Measurements from ENCODE around the gene CATSPERD. TPM values are rescaled to one million over a fixed set of nuclear protein-coding genes. Genes with fewer than 3 reads are reported as not detected.
A peak's percentile ranks its signal among the peaks of the same experiment; 100 is the strongest.

Gene CATSPERD
- total RNA-seq, 2 experiments from 2014 or later: not detected

GRCh38 chr19:5786593-5787408, 66.4 kb downstream of the CATSPERD start:
- no peak for TF ChIP-seq CTCF (IDR thresholded peaks at IDR 0.05)
- peaks cover 60% of the 10 kb centered on the region for H3K36me3 ChIP-seq (ENCODE audit: insufficient read depth, low read length)
- intact Hi-C loops (cut with DNase I, micrococcal nuclease): no loop called here
- H3K4me3 ChIP-seq (ENCODE audit: low read length): no peak overlapping the region
- Mint-ChIP-seq H3K36me3 (ENCODE audit: low read depth) (peaks cover 50% of the 10 kb centered on the region), H3K4me3 (no peak overlapping the region), H3K27ac (no peak overlapping the region), H3K27me3 (no peaks in the 10 kb centered on the region), H3K9me3 (no peaks in the 10 kb centered on the region), H3K4me1 (ENCODE audit: low read depth) (peaks cover 15% of the 10 kb centered on the region)
- CTCF ChIA-PET: interaction anchor here (1.7 kb wide), 1 partner anchor 17 kb away, joined by 6 read pairs; no protein-coding TSS in a partner anchor
- H3K27ac ChIP-seq (ENCODE audit: low read depth in 1 of 2, low read length in 2 of 2): no peak overlapping the region
- DNase-seq: peak in 1 of 14 experiments; percentile 29
- POLR2A ChIA-PET: no interaction called here
- H3K9me3 ChIP-seq (ENCODE audit: control insufficient read depth in 1 of 2, insufficient read depth in 1 of 2, low read length in 2 of 2): peaks cover 0 to 2% of the 10 kb centered on the region in 2 experiments
- ATAC-seq (ENCODE audit: poor library complexity): no peak
- H3K4me1 ChIP-seq (ENCODE audit: insufficient read depth, low read length): peaks cover 22% of the 10 kb centered on the region
- H3K27me3 ChIP-seq (ENCODE audit: control insufficient read depth in 1 of 2, insufficient read depth in 2 of 2, low read length in 2 of 2): no peaks in the 10 kb centered on the region

- Histone ChIP-seq H3K9me3 (ENCODE audit: control insufficient read depth in 1 of 2, insufficient read depth in 1 of 2, low read length in 2 of 2) (no peaks in the 10 kb centered on the region), H3K36me3 (ENCODE audit: insufficient read depth, low read length) (peaks cover 60% of the 10 kb centered on the region), H3K4me3 (ENCODE audit: low read length) (no peak overlapping the region), H3K4me1 (ENCODE audit: insufficient read depth, low read length) (peaks cover 22% of the 10 kb centered on the region), H3K27me3 (ENCODE audit: control insufficient read depth in 1 of 2, insufficient read depth in 2 of 2, low read length in 2 of 2) (no peaks in the 10 kb centered on the region), H3K27ac (ENCODE audit: low read depth in 1 of 2, low read length in 2 of 2) (no peak overlapping the region)
- intact Hi-C loops (cut with DNase I, micrococcal nuclease): no loop called here
- H3K27ac Mint-ChIP-seq: no peak overlapping the region
- no peaks in the 10 kb centered on the region for H3K27me3 Mint-ChIP-seq
- peak in 1 of 14 experiments; percentile 50 for DNase-seq
- H3K36me3 Mint-ChIP-seq (ENCODE audit: low read depth): peaks cover 50% of the 10 kb centered on the region
- ATAC-seq (ENCODE audit: poor library complexity): no peak
- peak overlapping the region; percentile 45 for H3K4me3 Mint-ChIP-seq
- ChIA-PET CTCF (interaction anchor here (1.7 kb wide), 1 partner anchor 17 kb away, joined by 6 read pairs; no protein-coding TSS in a partner anchor), POLR2A (no interaction called here)
- peaks cover 15% of the 10 kb centered on the region for H3K4me1 Mint-ChIP-seq (ENCODE audit: low read depth)
- TF ChIP-seq CTCF (IDR thresholded peaks at IDR 0.05): no peak
- no peaks in the 10 kb centered on the region for H3K9me3 Mint-ChIP-seq
Observed at GRCh38 chr19:5787409-5788182, 67.2 kb downstream of the CATSPERD start.

GRCh38 chr19:5788422-5788821, 68.0 kb downstream of the CATSPERD start:
- Histone ChIP-seq H3K27ac (ENCODE audit: low read depth in 1 of 2, low read length in 2 of 2) (no peak overlapping the region), H3K36me3 (ENCODE audit: insufficient read depth, low read length) (peaks cover 60% of the 10 kb centered on the region), H3K9me3 (ENCODE audit: control insufficient read depth in 1 of 2, insufficient read depth in 1 of 2, low read length in 2 of 2) (no peaks in the 10 kb centered on the region), H3K4me1 (ENCODE audit: insufficient read depth, low read length) (peaks cover 22% of the 10 kb centered on the region), H3K27me3 (ENCODE audit: control insufficient read depth in 1 of 2, insufficient read depth in 2 of 2, low read length in 2 of 2) (no peaks in the 10 kb centered on the region), H3K4me3 (ENCODE audit: low read length) (no peak overlapping the region)
- ATAC-seq (ENCODE audit: poor library complexity): no peak
- CTCF ChIA-PET: interaction anchor here (1.7 kb wide), 1 partner anchor 16 kb away, joined by 6 read pairs; no protein-coding TSS in a partner anchor
- Mint-ChIP-seq H3K27me3 (no peaks in the 10 kb centered on the region), H3K4me3 (peak overlapping the region; percentile 45), H3K9me3 (no peaks in the 10 kb centered on the region), H3K36me3 (ENCODE audit: low read depth) (peaks cover 50% of the 10 kb centered on the region), H3K27ac (no peak overlapping the region), H3K4me1 (ENCODE audit: low read depth) (peaks cover 15% of the 10 kb centered on the region)
- DNase-seq: no peak
- TF ChIP-seq CTCF (IDR thresholded peaks at IDR 0.05): no peak
- intact Hi-C loops (cut with DNase I, micrococcal nuclease): no loop called here
- POLR2A ChIA-PET: no interaction called here

Measured in CD4-positive, alpha-beta T cell (primary cell).